ACHN (cell line): ENCODE measurements around the gene BCL11A.
A peak's percentile ranks its signal among the peaks of the same experiment; 100 is the strongest.

Source experiments
- DNase-seq: peaks from one replicate; pipeline ENCODE4 v3.0.0-alpha.2; 2015
- in situ Hi-C: cut with HindIII; loops from 2 replicates; pipeline ENCODE4 v1.10.0; 2017; ENCODE audit warnings: low sequenced_read_pairs, low pct_ligation_motif_present, low pct_unique_long_range_greater_than_20kb

BCL11A gene

DNA sequence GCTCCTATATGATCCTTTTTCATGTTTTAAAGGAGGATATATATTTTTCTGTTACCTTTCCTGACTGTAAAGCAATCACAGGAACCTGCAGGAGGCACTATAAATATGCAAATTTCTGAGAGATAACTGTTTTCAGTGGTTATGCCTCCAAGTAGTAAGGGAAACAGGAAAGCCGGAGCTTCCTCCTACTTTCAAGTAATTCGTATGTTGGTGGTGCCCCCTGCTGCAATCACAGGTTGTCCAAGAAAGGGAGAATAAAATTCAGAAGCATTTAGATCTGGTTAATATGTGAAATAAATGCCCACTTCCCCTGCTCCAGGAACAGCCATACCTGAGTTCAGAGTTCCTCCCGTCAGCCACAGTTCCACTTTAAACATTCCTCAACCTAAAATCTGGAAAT, 12.0 kb upstream of the BCL11A start:
- peak; percentile 32 for DNase-seq
- in situ Hi-C loops, result no loop called here

DNA sequence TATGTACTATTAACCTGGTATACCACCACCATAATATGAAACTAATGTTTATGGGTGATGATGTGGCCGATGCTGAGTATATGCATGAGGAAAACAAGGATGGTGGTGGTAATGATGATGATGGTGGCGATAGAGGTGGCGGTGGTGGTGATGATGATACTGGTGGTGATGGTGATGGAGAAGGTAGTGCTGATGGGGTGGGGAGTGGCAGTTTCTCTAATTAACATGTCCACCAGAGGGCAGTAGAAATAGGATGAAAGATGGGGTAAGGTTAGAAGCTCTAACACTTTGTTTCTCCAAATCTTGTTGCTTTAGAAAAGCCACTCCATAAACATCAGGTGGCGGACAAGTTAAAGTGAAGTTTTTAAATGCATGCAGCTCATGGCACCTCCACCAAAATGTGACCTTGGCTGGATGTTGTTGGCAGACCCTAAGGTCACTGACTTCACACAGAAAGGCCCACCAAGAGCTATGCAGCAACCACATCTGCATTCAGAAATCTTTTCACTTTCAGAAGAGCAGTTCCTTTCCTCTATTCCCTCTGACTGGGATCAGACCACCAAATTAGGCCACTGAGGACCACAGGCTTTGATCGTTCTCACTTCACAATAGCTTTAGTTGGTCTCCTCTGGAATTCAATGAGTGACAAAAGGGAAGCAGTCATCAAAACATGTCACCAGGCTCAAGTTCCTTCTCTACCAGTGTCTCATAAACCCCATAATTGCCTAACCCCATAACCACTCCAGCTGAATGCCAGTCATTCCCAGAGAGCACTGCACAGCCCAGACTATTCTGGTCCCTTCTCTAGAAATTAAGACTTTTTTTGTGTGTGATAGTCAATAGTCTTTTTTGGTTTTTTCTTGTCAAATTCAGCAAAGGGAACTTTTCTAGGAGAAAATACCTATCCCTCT, 7.5 kb upstream of the BCL11A start:
- DNase-seq, result peak; percentile 59
- in situ Hi-C loops, result no loop called here

DNA sequence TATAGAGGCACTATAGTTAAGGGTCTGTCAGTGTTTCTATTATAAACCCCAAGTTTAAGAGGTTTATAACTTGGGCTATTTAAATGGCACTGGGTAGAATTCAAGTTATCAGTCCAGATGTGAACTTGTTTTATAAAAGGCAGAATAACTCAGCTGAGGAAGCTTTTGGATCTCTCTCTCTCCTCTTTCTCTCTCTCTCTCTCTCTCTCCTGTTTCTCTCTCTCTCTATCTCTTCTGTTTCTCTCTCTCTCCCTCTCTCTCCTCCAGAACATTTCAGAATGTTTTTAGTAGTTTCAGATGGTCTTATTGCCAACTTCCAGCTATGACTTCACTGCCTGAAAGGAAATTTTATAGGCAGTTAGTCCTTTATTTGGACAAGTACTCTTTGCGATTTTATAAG, 6.4 kb upstream of the BCL11A start:
- no peak for DNase-seq
- in situ Hi-C loops, result no loop called here

DNA sequence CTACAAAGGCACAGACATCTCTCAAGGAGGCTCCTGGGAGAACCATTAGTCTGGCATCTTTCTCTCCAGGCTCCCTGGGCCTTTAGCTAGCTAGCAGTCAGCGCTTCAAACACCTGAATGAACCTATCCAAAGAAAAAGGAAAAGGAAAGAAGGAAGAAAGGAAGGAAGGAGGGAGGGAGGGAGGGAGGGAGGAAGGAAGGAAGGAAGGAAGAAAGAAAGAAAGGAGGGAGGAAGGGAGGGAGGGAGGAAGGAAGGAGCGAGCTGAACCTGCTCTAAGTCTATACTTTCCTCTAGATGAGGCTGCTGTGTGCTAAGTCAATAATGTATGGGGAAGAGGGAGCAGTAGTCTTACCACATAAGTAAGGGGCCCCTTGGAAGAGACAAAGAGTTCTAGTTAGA, 5.1 kb upstream of the BCL11A start:
- DNase-seq, result no peak
- in situ Hi-C loops, result no loop called here

DNA sequence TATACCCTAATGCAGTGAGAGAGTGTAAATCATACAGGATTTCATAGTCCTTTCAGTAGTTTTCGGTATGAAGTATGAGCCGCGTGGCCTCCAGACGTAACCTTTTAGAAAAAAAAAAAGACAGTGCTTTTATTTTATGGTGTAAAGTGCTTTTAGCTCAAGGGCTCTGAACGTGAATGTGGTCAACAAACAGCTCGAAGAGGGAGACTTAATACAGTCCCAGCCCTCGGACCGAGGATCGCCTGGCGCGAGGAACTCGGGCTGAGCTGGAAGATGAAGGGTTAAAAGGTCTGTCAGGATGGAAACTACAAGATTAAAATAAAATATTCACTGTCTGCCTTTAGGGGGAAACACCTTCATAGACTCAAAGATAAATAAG, 4.0 kb upstream of the BCL11A start:
- DNase-seq, result no peak
- in situ Hi-C loops, result no loop called here

DNA sequence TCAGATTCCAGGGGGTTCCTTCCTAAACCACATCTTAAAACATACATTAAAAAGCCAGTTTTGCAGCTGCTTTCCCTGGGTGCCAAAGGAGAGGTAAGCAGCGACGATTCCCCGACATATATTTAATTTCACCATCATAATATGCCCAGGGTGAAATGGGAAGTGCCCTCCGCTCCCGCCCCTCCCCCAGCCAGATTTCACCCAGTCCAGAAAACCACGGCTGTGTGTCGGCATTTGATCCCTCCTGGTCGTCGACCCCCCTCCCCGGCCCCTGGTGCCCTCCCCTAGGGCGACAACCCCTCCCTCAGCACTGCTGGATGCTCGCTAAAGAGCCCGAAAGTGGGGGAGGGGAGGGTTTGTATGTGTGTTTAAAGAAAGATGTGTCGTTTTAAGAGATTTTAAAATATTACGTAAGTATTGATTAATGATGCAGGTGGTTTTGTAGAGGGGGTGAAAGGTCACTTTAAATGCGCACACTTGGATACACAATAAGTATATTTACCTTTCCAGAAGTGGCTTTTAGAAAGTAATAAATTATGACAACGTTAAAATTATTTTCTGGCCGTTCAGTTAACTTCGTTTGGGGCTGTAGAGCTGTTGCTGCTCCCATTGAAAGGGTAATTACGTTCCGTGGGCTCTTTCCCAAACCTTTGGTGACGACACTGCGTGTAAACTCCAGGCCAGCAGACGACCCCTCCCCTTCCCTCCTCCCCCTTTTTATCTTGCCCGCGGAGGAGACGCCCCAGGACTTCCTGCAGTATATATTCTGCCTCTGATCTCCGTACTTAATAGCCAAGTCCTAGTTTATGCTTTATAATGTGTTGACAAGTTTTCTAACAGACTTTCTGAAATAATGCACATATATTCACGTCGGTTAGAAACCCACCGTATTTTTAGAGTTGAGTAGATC, 3.4 kb upstream of the BCL11A start:
- in situ Hi-C loops, result no loop called here
- DNase-seq, result no peak

DNA sequence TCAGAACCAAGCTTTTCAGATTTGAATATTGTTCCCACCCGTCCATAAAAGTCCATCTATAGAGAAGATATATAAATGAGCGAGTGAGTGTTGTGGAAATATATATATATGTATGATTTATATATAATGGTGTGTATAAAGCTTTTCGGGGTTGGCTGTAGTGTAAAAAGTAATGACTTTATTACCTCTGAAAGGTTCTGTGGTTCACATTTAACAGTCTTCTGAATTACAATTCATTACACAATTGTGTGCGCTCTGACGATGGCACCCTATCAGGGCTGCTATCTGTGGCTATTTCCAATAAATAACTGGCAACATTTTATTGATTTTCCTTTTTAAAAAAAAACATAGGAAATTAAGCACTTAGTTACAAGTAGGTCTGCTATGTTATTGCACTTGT, 2.7 kb upstream of the BCL11A start:
- no peak for DNase-seq
- in situ Hi-C loops, result no loop called here

DNA sequence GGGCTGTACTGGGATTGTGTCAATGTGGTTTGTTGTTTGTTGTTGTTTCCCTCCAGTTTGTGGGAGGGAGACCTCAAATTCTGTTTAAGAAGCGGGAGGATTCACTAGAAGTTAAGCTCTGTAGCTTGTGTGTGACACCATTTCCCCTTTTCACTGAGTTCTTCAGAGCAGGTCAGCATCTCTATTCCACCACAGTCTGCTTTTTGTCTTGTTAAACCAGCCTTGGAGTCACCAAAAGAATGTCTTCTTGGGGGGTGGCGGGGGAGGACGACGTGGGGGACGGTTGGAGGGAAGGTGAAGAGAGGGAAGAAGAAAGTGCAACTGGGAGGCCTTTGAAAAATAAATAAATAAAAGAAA, 2.3 kb upstream of the BCL11A start:
- in situ Hi-C loops, result no loop called here
- no peak for DNase-seq

DNA sequence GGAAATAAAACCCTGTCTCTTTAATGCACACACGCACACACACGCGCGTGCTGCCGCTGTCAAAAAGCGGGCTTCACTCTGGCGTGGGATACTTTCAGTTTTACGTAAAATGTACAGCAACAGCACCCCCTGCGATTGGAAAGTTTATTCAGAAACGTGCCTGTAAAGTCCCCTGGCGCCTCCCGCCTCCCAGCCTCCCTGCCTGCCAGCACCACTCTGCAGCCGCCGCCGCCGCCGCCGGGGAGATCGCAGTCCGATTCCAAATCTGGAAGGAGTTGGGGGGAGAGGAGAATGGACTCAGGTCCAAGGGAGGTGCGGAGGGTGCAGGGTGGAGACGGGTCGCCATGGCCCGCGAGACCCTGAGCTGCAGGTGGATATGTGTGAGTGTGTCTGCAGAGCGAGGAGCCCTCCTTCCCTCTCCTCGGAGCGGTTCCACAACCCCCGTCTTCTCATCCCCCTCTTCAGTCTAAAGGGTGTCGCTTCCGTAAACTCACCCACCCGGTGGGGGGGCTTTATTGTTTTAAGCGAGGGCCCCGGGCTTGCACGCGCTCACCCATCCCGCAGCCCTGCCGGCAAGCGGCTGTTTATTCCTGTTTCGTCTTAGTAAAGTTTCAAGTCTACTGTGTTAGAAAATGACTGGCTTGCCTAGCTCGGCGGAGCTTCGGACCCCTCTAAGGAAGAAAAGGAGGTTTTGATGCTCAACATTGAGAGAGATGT, 1.8 kb upstream of the BCL11A start:
- in situ Hi-C loops, result no loop called here
- peak; percentile 72 for DNase-seq

DNA sequence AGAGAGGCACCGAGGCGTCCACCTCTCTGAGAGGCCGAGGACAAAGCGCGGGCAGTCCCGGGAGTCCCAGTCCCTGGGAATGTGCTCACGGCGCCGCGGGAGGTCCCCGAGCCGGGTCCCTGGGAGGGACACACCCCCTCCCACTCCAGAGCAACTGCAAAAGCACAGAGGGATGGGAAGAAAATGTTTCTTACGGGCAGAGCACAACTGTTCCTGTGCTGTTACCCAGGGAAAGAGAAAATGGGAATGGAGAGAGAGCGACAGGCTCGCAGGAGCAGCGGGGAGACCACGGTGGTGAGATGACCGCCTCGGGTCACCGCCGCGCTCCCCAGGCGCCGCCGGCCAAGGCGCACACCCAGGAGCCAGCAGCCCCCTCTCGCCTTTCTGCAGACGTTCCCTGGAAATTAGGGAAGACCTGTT, 1.2 kb upstream of the BCL11A start:
- in situ Hi-C loops, result no loop called here
- DNase-seq, result no peak

DNA sequence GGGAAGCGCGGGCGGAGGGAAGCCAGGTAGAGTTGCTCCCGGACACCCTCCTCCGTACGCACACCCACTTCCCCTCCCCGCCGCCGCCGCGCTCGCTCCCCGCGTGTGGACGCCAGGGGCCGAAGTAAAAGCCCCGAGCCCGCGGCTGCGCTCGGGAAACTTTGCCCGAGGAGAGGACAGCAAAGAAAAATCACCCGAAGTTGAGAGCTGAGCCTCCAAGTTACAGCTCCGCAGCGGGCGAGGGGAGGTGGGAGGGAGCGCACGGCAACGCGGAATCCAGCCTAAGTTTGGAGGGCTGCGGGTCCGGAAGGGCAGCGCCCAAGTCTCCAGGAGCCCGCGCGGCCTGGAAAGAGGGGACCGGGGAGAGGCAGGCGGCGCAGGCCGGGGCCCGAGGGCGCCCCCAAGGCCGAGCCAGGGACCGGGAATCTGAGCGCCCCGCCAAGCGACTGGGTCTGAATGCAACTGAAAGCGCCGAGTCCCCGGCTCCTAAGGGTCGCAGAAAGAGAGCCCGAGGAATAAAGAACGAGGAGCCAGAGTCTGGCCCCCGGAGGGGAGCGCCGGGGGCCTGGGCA, 706 bp upstream of the BCL11A start:
- peak; percentile 18 for DNase-seq
- in situ Hi-C loops, result no loop called here

DNA sequence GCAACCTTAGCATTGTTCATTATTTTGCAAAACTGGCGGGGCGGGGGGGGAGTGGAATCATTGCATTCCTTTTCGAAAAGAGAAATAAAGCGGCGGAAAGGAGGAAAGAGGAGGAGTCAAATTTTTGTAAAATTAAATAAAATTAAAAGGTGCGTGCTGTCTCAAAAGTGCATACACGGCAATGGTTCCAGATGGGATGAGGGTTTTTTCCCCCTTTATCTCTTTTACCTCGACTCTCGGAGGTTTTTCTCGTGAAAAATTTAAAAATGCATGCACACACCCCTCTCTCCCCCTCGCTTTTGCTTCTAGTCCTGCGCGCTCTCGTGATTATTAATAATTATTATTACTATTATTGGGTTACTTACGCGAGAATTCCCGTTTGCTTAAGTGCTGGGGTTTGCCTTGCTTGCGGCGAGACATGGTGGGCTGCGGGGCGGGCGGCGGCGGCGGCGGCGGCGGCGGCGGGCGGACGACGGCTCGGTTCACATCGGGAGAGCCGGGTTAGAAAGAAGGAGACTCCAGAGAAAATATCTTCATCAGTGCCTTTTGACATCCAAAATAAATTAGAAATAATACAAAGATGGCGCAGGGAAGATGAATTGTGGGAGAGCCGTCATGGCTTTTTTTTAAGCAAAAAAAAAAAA, 481 bp downstream of the BCL11A start:
- DNase-seq, result no peak
- in situ Hi-C loops, result no loop called here

DNA sequence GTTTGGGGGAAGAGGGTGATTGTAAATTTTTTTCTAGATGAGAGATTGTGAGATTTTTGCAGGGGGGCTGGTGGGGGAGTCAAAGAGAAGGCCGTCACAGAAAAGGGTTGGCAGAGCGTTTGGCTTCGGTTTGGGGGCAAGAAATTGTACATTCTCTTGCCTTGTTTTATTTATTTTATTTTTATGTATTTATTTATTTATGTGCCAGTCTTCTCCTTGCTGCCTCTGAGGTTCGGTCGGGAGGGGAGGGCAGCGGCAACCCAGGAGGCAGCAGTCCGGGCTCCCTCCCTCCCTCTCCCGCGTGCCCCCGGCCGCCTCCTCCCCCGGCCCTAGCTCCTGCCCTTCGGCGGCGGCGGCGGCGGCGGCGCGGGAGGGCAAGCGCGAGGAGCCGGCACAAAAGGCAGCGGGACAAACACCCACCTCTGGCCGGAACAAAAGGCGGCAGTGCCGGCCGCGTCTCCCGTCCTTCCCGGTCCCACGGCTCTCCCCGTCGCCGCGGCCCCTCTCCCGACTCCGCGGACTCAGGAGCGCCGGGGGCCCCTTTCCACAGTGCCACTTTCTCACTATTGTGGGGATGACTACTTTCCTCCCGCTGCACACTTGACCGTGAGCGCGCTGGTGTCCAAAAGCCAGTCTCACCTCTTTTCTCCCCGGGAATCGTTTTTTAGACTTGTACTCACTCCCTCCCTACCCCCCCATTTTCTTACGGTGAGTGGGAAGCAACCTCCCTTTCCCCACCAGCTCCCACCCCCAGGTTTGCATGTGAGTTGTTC, 1.2 kb downstream of the BCL11A start:
- in situ Hi-C loops, result no loop called here
- no peak for DNase-seq

DNA sequence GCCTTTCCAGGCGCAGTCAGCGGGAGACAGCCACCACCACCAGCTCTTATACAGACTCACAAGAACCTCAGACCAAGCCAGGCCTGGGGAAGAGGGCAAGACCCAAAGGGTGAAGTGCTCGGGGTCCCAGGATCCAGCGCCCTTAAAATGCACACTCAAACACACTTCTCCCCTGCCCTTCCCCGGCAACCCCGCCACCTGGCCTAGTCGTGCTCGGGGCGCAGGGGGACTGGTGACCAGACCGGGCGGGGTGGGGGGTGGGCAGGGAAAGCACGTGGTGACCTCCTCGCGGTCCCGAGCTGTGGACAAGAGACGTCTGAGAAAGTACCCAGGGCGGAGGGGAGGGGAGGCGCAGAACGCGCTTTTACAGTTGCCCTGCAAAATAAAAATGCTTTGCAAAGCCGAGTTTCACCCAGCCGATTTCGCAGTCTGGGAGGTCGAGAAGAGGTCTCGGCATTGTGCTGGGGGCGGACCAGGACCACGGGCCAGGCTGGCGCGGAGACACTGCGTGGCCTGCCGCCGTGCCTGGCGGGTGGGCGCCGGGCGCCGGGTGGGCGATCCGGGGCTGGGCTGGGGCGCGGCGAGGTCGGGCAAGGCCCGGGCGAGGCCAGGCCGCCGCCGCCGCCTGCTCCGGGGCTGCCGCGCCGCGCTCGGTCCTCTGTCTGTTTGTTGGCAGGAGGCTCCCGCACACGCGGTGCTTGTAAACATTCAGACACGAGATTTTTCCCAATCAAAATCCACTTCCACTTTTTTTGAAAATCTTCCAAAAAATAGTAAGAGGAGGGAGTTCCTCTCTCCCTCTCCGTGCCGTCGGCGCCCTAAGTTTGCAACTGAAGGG, 2.0 kb downstream of the BCL11A start:
- DNase-seq, result no peak
- in situ Hi-C loops, result no loop called here

DNA sequence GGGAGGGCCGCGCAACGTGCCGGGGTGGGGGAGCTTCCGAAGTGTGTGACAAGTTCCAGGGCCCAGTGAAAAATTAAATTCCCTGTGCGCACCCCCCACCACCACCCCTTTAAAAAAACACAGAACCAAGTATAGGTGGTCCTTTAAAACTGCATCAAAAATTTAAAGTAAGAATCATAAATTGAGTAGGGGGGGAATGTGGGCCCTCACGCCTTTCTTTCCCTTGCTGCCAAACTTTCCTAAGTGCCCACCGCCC, 2.5 kb downstream of the BCL11A start:
- in situ Hi-C loops, result no loop called here
- DNase-seq, result no peak

DNA sequence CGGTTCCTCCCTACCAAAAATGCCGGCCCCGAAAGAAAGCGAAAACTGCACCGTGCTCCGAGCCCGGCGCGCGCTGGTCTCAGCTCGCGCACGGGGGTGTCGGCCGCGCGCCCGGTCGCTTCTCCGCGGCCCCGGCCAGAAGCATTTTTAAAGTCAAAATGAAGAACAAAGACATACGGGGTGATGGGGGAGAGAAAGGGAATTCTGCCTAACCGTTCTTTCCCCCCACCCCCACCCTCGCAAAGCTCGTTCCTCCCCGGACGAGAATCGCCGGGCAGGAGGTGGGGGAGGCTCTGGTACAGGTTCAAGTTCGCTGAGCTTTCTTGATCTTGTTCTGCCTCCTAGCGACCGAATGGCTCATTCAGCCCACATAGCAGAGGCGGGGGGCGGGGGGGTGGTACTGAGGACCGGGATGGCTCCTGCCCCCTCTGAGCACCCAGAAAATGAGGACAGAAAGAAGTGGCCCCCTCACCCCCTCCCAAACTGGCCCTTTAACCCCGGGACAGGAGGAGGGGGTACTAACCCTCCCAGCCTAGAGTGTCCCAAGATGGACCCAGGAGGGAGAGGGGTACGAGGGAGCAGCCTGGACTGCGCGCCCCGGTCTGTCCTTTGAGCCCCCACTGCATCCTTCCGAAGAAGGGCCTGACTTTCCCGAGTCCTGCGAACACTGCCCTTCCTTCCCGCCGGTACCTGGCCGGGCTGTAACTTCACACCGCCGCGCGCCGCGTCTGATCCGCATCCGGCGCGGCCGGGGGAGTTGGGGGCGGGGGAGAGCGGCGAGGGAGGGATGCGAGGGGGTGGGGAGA, 3.1 kb downstream of the BCL11A start:
- peak; percentile 79 for DNase-seq
- in situ Hi-C loops, result no loop called here

DNA sequence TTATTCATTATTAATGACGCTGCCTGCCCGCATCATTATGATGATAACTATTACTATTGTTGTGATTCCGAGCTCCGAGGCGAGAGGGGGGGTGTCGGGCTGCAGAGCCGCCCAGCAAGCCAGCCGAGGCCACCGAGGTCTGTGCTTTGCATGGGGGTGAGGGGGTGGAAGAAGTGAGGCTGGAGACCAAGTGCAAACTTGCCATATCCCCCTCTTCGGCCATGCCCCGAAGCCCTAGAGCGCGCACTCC, 3.6 kb downstream of the BCL11A start:
- in situ Hi-C loops, result no loop called here
- no peak for DNase-seq
